SK-N-MC (cell line): ENCODE results near the gene EMP2.
"Not testable (repeated sequence)": the region's sequence is repeated elsewhere in the genome, so short reads cannot be mapped to it uniquely, and the experiment has no call there.

ENCODE experiments used
- DNase-seq: peaks from one replicate; pipeline ENCODE4 v3.0.0-alpha.2; 2011; ENCODE audit warnings: low read depth, low spot score
- H3K27ac ChIP-seq: fragments of 200-600 bp; sonication (generic); 2 replicates; pipeline ENCODE4 v1.5.1; 2016; ENCODE audit warnings: mixed run types
- H3K36me3 ChIP-seq: fragments of 200-600 bp; sonication (generic); 2 replicates; pipeline ENCODE4 v1.6.1; 2017; ENCODE audit warnings: antibody characterized with exemption, low read length, mixed read lengths; ENCODE audit not compliant: insufficient read depth
- H3K4me3 ChIP-seq: fragments of 200-600 bp; sonication (generic); 2 replicates; pipeline ENCODE4 v1.5.1; 2016
- H3K9ac ChIP-seq: fragments of 200-600 bp; sonication (generic); 2 replicates; pipeline ENCODE4 v1.8.0; 2017; ENCODE audit warnings: mixed run types, mixed read lengths; ENCODE audit not compliant: insufficient read length
- H3K9me3 ChIP-seq: fragments of 200-600 bp; sonication (generic); 2 replicates; pipeline ENCODE4 v1.6.1; 2017; ENCODE audit warnings: low read depth, mild to moderate bottlenecking, antibody characterized with exemption, low read length, moderate library complexity, mixed read lengths
- EZH2 ChIP-seq: fragments of 200-600 bp; sonication (generic); IDR thresholded peaks from one replicate; pipeline ENCODE4 v1.6.1; 2017; ENCODE audit warnings: antibody characterized with exemption
- FOXP2 ChIP-seq: optimal IDR thresholded peaks from 2 replicates; pipeline ENCODE3; 2011; ENCODE audit warnings: mild to moderate bottlenecking, moderate library complexity; ENCODE audit not compliant: insufficient read depth; ENCODE audit errors: extremely low read length, control extremely low read depth
- POLR2AphosphoS5 ChIP-seq: IDR thresholded peaks from 2 replicates; pipeline ENCODE4 v1.6.1; 2012; ENCODE audit warnings: mild to moderate bottlenecking, low read depth, low read length, borderline replicate concordance

Gene EMP2

DNA sequence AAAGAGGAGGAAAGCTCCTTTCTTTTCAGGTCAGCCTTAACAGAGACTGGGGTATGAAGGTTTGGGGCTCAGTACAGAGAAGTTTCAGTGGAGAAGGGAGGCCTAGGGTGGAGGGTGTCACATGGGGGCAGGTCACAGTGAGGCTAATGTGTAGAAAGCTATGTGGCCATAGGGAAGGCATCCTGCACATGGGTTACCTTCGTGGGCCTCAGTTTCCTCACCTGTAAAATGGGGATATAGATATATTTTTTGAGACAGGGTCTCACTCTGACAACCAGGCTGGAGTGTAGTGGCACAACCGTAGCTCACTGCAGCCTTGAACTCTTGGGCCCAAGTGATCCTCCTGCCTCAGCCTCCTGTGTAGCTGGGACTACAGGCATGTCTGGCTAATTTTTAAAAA lies 41.8 kb downstream of the EMP2 start:
- Histone ChIP-seq H3K36me3 (no peaks in the 10 kb centered on the region), H3K27ac (no peak overlapping the region), H3K4me3 (no peak overlapping the region), H3K9me3 (no peaks in the 10 kb centered on the region), H3K9ac (no peak overlapping the region)
- no peak for DNase-seq
- TF ChIP-seq POLR2AphosphoS5 (no peak), EZH2 (no peak), FOXP2 (no peak)

DNA sequence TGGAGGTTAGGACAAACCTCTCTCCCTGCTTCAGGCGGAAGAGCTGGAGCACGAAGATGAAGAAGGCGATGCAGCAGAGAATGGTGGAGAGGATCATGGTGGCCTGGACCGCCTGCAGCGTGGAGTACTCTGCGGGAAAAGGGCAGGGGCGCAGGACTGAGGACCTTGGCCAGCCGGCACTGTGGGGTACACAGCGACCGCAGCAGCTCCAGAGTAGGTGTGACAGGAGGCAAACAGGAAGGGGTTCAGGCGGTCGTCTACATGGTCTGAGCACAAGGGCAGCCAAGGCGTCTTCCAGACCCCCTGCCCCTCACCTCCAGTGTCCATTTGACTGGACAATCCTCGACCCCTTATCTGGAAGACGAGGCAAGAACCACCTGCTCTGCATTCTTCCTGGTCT lies 42.5 kb downstream of the EMP2 start:
- no peak for DNase-seq
- H3K9me3 ChIP-seq: no peaks in the 10 kb centered on the region
- no peaks in the 10 kb centered on the region for H3K36me3 ChIP-seq
- TF ChIP-seq EZH2: no peak
- H3K4me3 ChIP-seq: no peak overlapping the region
- H3K27ac ChIP-seq: no peak overlapping the region
- H3K9ac ChIP-seq: no peak overlapping the region

DNA sequence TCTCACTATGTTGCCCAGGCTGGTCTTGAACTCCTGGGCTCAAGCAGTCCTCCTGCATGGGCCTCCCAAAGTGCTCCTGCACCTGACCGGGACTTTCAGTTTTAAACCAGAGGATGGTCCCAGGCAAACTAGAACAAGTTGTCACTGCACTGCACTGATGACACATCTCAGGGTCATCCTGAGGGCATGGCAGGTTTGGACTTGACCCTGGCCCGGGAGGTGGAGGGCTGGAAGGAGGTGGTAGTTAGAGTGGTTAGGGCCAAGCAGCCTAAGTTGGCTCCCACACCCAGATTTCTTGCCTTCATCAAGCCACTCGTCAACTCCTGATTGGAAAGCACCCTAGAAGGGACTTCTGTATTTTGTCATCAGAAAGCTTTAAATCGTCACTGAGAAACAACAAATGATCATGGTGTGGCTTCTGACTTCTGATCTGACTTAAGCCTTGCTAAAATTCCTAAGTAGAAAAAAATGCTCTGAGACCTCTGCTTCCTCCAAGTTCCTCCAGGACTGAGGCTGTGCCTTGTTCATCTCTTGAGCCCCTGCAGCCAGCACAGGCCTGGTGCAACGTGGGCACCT lies 43.5 kb downstream of the EMP2 start:
- DNase-seq: no peak
- TF ChIP-seq FOXP2 (no peak), POLR2AphosphoS5 (no peak), EZH2 (no peak)
- Histone ChIP-seq H3K9me3 (no peaks in the 10 kb centered on the region), H3K36me3 (no peaks in the 10 kb centered on the region), H3K4me3 (no peak overlapping the region), H3K27ac (no peak overlapping the region), H3K9ac (no peak overlapping the region)

DNA sequence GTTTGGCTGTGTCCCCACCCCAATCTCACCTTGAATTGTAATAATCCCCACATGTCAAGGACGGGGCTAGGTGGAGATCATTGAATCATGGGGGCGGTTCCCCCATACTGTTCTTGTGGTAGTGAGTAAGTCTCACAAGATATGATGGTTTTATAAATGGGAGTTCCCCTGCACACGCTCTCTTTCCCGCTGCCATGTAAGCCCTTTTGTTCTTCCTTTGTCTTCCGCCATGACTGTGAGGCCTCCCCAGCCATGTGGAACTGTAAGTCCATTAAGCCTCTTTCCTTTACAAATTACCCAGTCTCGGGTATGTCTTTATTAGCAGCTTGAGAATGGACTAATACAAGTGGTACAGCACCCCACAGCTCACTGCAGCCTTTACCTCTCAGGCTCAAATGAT lies 44.1 kb downstream of the EMP2 start:
- not testable (repeated sequence) for H3K36me3 ChIP-seq, DNase-seq, H3K4me3 ChIP-seq, H3K9me3 ChIP-seq, H3K27ac ChIP-seq, H3K9ac ChIP-seq

DNA sequence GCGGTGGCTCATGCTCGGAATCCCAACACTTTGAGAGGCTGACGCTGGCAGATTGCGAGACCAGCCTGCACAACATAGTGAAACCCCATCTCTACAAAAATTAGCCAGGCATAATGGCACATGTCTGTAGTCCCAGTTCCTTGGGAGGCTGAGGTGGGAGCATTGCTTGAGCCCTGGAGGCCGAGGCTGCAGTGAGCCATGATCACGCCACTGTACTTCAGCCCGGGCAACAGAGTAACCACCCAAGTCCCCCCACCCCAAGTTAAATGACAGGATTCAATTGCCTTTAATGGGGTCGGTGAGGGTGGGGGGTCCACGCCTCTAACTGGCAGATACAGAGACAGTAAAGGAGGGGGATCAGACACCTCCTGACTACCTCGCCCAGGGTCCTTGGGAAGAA lies 44.9 kb downstream of the EMP2 start:
- no peak for TF ChIP-seq FOXP2
- TF ChIP-seq POLR2AphosphoS5: no peak
- Histone ChIP-seq H3K27ac (no peak overlapping the region), H3K36me3 (no peaks in the 10 kb centered on the region), H3K9ac (no peak overlapping the region), H3K4me3 (no peak overlapping the region), H3K9me3 (no peaks in the 10 kb centered on the region)
- DNase-seq: no peak

DNA sequence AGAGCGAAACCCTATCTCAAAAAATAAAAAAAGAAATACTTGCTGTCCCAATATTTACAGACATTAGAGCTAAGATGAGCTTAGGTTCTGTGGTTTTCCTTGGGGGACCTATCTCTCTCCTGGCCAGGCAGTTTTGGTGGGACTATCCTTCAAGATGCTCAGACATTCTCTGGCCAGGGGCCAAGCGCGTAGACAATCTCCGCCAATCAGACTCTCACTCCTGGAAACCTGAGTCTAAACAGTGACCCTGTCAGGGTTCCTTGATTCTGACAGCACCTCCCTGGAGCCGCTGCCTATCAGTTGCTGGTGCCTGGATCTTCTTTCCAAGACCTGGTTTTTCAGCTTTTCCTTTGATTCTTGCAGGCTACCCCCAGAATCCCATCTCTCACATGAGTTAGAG lies 45.6 kb downstream of the EMP2 start:
- no peaks in the 10 kb centered on the region for H3K9me3 ChIP-seq
- H3K9ac ChIP-seq: no peak overlapping the region
- no peak overlapping the region for H3K27ac ChIP-seq
- H3K36me3 ChIP-seq: no peaks in the 10 kb centered on the region
- DNase-seq: no peak
- TF ChIP-seq FOXP2 (no peak), EZH2 (no peak), POLR2AphosphoS5 (no peak)
- no peak overlapping the region for H3K4me3 ChIP-seq

DNA sequence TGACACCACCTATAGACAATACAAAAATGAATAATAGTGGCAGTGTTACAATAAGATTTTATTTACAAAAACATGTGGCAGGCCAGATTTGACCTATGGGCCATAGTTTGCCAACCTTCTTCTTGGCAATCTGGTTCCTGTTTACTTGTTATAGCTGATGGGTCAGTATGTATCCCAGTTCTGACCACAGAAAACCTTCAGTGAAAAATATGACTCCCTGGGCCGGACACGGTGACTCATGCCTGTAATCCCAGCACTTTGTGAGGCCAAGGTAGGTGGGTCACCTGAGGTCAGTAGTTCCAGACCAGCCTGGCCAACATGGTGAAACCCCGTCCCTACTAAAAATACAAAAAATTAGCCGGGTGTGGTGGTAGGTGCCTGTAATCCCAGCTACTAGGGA lies 46.8 kb downstream of the EMP2 start:
- not testable (repeated sequence) for DNase-seq, H3K9me3 ChIP-seq, H3K9ac ChIP-seq, H3K4me3 ChIP-seq, H3K27ac ChIP-seq, H3K36me3 ChIP-seq

DNA sequence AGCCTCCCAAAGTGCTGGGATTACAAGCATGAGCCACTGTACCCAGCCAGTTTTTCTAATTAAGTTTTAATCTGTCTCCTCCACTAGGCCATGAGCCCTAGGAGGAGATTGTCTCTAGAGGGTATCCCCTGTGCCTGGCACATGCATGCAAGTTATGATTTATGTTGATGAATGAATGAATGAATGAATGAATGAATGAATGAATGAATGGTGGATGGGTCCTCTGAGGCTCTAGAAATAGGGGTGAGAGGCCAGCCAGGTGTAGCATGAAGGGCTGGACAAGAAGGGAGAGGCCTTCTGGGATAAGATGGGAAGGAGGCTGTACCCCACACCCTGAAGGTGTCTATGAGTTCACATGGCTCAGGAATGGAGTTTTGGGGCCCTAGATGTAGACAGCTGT lies 48.8 kb downstream of the EMP2 start:
- no peak overlapping the region for H3K4me3 ChIP-seq
- DNase-seq: no peak
- no peaks in the 10 kb centered on the region for H3K9me3 ChIP-seq
- no peak overlapping the region for H3K9ac ChIP-seq
- TF ChIP-seq POLR2AphosphoS5 (no peak), EZH2 (no peak), FOXP2 (no peak)
- H3K36me3 ChIP-seq: no peaks in the 10 kb centered on the region
- H3K27ac ChIP-seq: no peak overlapping the region

DNA sequence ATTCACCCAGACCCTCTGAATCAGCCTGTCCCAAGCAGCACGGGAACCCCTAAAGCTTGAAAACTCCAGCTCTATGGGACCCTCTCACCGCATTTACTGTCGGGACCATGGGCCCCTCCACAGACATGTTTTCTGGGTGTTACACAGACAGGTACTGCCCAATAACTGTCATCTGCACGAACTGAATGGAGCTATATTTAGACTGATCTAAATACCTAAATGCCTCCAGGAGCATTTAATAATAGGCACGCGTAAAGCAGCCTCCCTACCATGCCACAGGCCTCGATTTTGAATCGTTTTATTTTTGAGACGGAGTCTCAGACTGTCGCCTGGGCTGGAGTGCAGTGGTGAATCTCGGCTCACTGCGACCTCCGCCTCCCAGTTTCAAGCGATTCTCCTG lies 49.7 kb downstream of the EMP2 start:
- TF ChIP-seq EZH2 (no peak), FOXP2 (no peak), POLR2AphosphoS5 (no peak)
- H3K9me3 ChIP-seq: no peaks in the 10 kb centered on the region
- no peaks in the 10 kb centered on the region for H3K36me3 ChIP-seq
- DNase-seq: no peak
- H3K9ac ChIP-seq: no peak overlapping the region
- no peak overlapping the region for H3K27ac ChIP-seq
- no peak overlapping the region for H3K4me3 ChIP-seq
